K562 (cell line): ENCODE results near the gene PCBP2. TPM values are rescaled to one million over a fixed set of nuclear protein-coding genes. Genes with fewer than 3 reads are reported as not detected.
"Not testable (repeated sequence)": the region's sequence is repeated elsewhere in the genome, so short reads cannot be mapped to it uniquely, and the experiment has no call there.

Experiments used
- ATAC-seq: fragments of 200-7000 bp; cut with Tn5 transposase; 3 replicates; pipeline ENCODE4 v1.9.1; 2020; ENCODE audit warnings: moderate library complexity
- BruUV-seq: library from RNA; stranded (reverse); fragments of 400-500 nt; replicated peaks from 2 replicates; lab custom pipeline; 2021; lab: Mats Ljungman, UMichigan
- CTCF ChIA-PET: fragments of 300-600 bp; formaldehyde crosslinking; extraction: SDS; loops from one replicate; lab custom pipeline; 2021; ENCODE audit warnings: low intra/inter-chr PET ratio; lab: Yijun Ruan, JAX
- POLR2A ChIA-PET: fragments of 300-600, 350-650 bp; sonication (Branson Sonifier 250); formaldehyde crosslinking; extraction: SDS; loops from one replicate; lab custom pipeline; 2021; ENCODE audit warnings: antibody characterized with exemption, inconsistent platforms; lab: Yijun Ruan, JAX
- DNase-seq, 4 experiments: peaks; one replicate each; pipeline versions ENCODE4 v3.0.0 to v3.0.0-alpha.2; 2011 to 2018; ENCODE audit warnings: low spot score in 3 of 4, mixed read lengths in 3 of 4; ENCODE audit errors: extremely low read depth in 1 of 4
- FAIRE-seq: peaks from 2 replicates; lab custom pipeline; 2011; peaks lifted over from hg19 to GRCh38; lab: Jason Lieb, UNC
- H2AFZ ChIP-seq: 2 replicates; pipeline ENCODE4 v1.6.0; 2011; ENCODE audit warnings: low read depth, low read length, control low read depth, inconsistent platforms
- H3K27ac ChIP-seq: fragments of 200-600 bp; 3 replicates; pipeline ENCODE4 v1.8.0; 2011; ENCODE audit warnings: low read depth, mild to moderate bottlenecking, control low read depth, inconsistent platforms, low read length, moderate library complexity, mixed read lengths; ENCODE audit errors: extremely low read depth
- H3K27me3 ChIP-seq, 2 experiments: fragments of 300-600 bp in 1 of 2; 2 replicates in 1 of 2; 3 replicates in 1 of 2; pipeline versions ENCODE4 v1.6.0 to v1.8.0; 2011; ENCODE audit warnings: inconsistent platforms in 2 of 2, low read length in 2 of 2, mild to moderate bottlenecking in 1 of 2, mixed read lengths in 1 of 2, moderate library complexity in 1 of 2; ENCODE audit not compliant: control insufficient read depth in 2 of 2, insufficient read depth in 2 of 2
- H3K36me3 ChIP-seq: fragments of 300-600 bp; 3 replicates; pipeline ENCODE4 v1.8.0; 2011; ENCODE audit warnings: mild to moderate bottlenecking, low read length, inconsistent platforms; ENCODE audit not compliant: control insufficient read depth, insufficient read depth
- H3K4me1 ChIP-seq, 2 experiments: fragments of 200-600 bp in 1 of 2; replicated peaks in 1 of 2; 2 replicates in 1 of 2; 3 replicates in 1 of 2; pipeline versions ENCODE4 v1.5.1 to v1.8.0; 2011; ENCODE audit warnings: inconsistent platforms in 2 of 2, low read length in 2 of 2, mild to moderate bottlenecking in 1 of 2, mixed read lengths in 1 of 2, moderate library complexity in 1 of 2; ENCODE audit not compliant: control insufficient read depth in 2 of 2, insufficient read depth in 2 of 2
- H3K4me2 ChIP-seq: 2 replicates; pipeline ENCODE4 v1.6.1; 2011; ENCODE audit warnings: low read length, control low read depth, inconsistent platforms, mixed read lengths; ENCODE audit not compliant: insufficient read depth
- H3K4me3 ChIP-seq: fragments of 200-600 bp; sonication (generic), shearing (Covaris generic); 2 replicates; pipeline ENCODE4 v1.5.1; 2016; ENCODE audit warnings: control low read depth, inconsistent platforms
- H3K79me2 ChIP-seq: fragments of 200-600 bp; 3 replicates; pipeline ENCODE4 v1.8.0; 2011; ENCODE audit warnings: low read length, inconsistent platforms; ENCODE audit not compliant: control insufficient read depth, insufficient read depth
- H3K9ac ChIP-seq, 2 experiments: 2 replicates each; pipeline versions ENCODE4 v1.6.0 to v1.6.1; 2011; ENCODE audit warnings: low read depth in 2 of 2, low read length in 2 of 2, control low read depth in 1 of 2, inconsistent platforms in 1 of 2, mild to moderate bottlenecking in 1 of 2, mixed read lengths in 1 of 2; ENCODE audit not compliant: insufficient read depth in 1 of 2
- H3K9me1 ChIP-seq: one replicate; pipeline ENCODE4 v1.6.0; 2011; ENCODE audit warnings: inconsistent platforms, mild to moderate bottlenecking, low read length, moderate library complexity; ENCODE audit not compliant: control insufficient read depth, insufficient read depth
- H3K9me3 ChIP-seq: replicated peaks from 2 replicates; pipeline ENCODE4 v1.5.1; 2011; ENCODE audit warnings: low read depth, low read length, inconsistent platforms; ENCODE audit not compliant: control insufficient read depth, insufficient read depth
- H4K20me1 ChIP-seq: replicated peaks from 2 replicates; pipeline ENCODE4 v1.6.1; 2011; ENCODE audit warnings: low read length, inconsistent platforms, mixed read lengths; ENCODE audit not compliant: control insufficient read depth, insufficient read depth
- CLOCK ChIP-seq: fragments of 250-450 bp; sonication (Bioruptor Pico); IDR thresholded peaks from 2 replicates; pipeline ENCODE4 v1.4.0; 2020; ENCODE audit warnings: mild to moderate bottlenecking, moderate library complexity, borderline replicate concordance
- E2F1 ChIP-seq: sonication (generic); formaldehyde crosslinking; IDR thresholded peaks from 2 replicates; pipeline ENCODE4 v1.8.1; 2023; ENCODE audit warnings: mild to moderate bottlenecking, missing genetic modification reagents, moderate library complexity
- SUPT5H ChIP-seq: fragments of 450-650 bp; IDR thresholded peaks from 2 replicates; pipeline ENCODE4 v1.6.1; 2016
- ZNF174 ChIP-seq: fragments of 250-450 bp; sonication (Bioruptor Pico); IDR thresholded peaks from 2 replicates; pipeline ENCODE4 v1.4.0; 2020; ENCODE audit warnings: mild to moderate bottlenecking
- WGBS: fragments of 100-300 bp; shearing (Covaris generic); methylation state at CpG from one replicate; pipeline ENCODE4 v1.1.6; 2016; ENCODE audit warnings: low coverage, mixed read lengths; ENCODE audit not compliant: insufficient coverage; ENCODE audit errors: missing lambda C conversion rate; 5-methylcytosine and 5-hydroxymethylcytosine counted together
- in situ Hi-C: fragments of 300-500 bp; cut with MboI; formaldehyde crosslinking; loops from 4 replicates; pipeline ENCODE4 v1.15.0; 2018; ENCODE audit warnings: inconsistent platforms, mixed read lengths
- intact Hi-C: fragments of 100-400 bp; cut with micrococcal nuclease; formaldehyde crosslinking; loops from 2 replicates; pipeline ENCODE4 v1.14.2; 2022
- polyA plus RNA-seq, 8 experiments: library from polyadenylated mRNA; depleted of rRNA in 4 of 8; stranded (reverse) in 5 of 8; unstranded in 3 of 8; fragments of >200 nt; fragmentation: Nextera tagmentation in 2 of 8; fragmentation: Illumina TruSeq in 1 of 8; extraction: Ambion mirVana in 2 of 8; extraction: Trizol in 1 of 8; gene quantifications; 2 replicates each; pipeline versions ENCODE4 v1.2.1 to v1.2.3, GENCODE V29; 2011 to 2014; ENCODE audit warnings: inconsistent platforms in 1 of 8, missing spikeins in 1 of 8
- total RNA-seq, 7 experiments: library from RNA; depleted of rRNA in 6 of 7; stranded (reverse); fragments of >200 nt in 6 of 7; fragmentation: Illumina TruSeq in 2 of 7; extraction: Trizol in 2 of 7; gene quantifications; 2 replicates each; pipeline versions ENCODE4 v1.2.1 to v1.2.3, GENCODE V29; 2011 to 2021; ENCODE audit warnings: low replicate concordance in 1 of 7
- TF ChIP-seq, protein P1 (sequence below): fragments of 200-800 bp; sonication (Bioruptor generic); IDR thresholded peaks from 2 replicates; pipeline ENCODE4 v1.6.1; 2017; ENCODE audit warnings: missing genetic modification characterization, missing compliant biosample characterization

The PCBP2 gene
- total and polyA plus RNA-seq, 9 of the 15 experiments (the other 6 are each of a cell fraction or from before 2014, with no cell fraction given) = 137 to 831 (median 328) TPM

DNA sequence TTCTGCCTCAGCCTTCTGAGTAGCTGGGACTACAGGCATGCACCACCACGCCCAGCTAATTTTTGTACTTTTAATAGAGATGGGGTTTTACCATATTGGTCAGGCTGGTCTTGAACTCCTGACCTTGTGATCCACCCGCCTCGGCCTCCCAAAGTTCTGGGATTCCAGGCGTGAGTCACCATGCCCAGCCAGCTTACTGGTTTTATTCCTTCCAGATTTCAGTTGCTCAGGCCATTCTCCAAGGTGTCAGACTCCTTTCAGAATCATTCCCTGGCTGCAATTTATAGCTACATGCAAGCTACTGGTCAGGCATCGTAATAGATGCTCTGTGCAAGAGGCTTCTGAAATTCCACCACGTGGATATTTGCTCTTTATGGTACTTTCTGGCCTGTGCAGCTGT, 29.6 kb downstream of the PCBP2 start:
- POLR2A ChIA-PET = interaction anchor here (0.7 to 7.1 kb wide), 12 partner anchors 8 to 143 kb away, joined by 3 to 99 read pairs (median 8); partner anchors contain the start of genes SP1 and TARBP2

DNA sequence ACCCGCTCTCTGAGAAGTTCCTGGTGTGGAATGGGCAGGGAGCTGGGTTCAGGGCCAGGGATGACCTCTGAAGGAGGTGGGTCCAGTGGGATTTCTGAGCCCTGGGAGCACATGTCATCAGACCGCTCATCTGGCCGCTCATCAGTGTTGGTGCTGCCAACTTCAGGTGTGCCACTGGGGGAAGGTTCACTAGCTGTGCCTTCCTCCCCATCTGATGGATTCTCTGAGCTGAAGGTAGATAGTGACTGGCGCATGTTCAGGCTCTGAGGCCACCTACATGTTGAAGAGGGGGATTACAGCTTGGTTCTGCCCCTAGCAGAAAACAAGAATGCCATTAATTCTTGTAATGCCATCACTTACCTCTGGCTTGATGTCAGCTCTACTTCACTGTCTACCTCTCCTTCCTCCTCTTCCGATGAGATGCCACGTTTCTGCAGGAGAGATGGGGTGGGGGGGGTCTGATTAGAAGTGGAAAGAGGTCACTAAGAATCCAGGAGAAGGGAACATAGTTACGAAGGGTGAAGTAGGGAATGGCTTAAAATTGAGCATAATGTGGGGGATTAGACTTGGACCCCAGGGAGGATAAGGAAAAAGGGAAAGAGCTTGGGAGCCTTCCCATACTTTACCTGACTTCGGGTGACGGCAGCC, 30.2 kb downstream of the PCBP2 start:
- H3K4me3 ChIP-seq = no peak overlapping the region
- H3K36me3 ChIP-seq = peaks cover 93% of the 10 kb centered on the region
- no peak for TF ChIP-seq CLOCK (CRISPR knock-in tag)
- no peak for TF ChIP-seq E2F1
- TF ChIP-seq, protein P1, sequence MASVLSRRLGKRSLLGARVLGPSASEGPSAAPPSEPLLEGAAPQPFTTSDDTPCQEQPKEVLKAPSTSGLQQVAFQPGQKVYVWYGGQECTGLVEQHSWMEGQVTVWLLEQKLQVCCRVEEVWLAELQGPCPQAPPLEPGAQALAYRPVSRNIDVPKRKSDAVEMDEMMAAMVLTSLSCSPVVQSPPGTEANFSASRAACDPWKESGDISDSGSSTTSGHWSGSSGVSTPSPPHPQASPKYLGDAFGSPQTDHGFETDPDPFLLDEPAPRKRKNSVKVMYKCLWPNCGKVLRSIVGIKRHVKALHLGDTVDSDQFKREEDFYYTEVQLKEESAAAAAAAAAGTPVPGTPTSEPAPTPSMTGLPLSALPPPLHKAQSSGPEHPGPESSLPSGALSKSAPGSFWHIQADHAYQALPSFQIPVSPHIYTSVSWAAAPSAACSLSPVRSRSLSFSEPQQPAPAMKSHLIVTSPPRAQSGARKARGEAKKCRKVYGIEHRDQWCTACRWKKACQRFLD (CRISPR knock-in tag) = no peak
- no peak for TF ChIP-seq ZNF174

More for the DNA sequence above, 29.6 kb downstream of the PCBP2 start:
- not testable (repeated sequence) for H2AFZ ChIP-seq, H3K4me3 ChIP-seq, DNase-seq
- H4K20me1 ChIP-seq = peaks cover 19% of the 10 kb centered on the region
- TF ChIP-seq SUPT5H = peak; percentile 9; the same call in 1 of the 2 replicates
- TF ChIP-seq, all 486 proteins: peak for 1; not testable (repeated sequence) for 485
- H3K9ac ChIP-seq, H3K9me3 ChIP-seq, FAIRE-seq, intact Hi-C loops, H3K27ac ChIP-seq, ATAC-seq, H3K4me1 ChIP-seq, in situ Hi-C loops, H3K9me1 ChIP-seq, BruUV-seq, H3K27me3 ChIP-seq, H3K4me2 ChIP-seq: not testable (repeated sequence)
- peaks cover 16% of the 10 kb centered on the region for H3K79me2 ChIP-seq
- H3K36me3 ChIP-seq = peaks cover 93% of the 10 kb centered on the region
- CTCF ChIA-PET = interaction anchor here (0.9 to 1.2 kb wide), 2 partner anchors 27 to 129 kb away, joined by 3 read pairs; no protein-coding TSS in a partner anchor
- WGBS = 81% methylated on average over 6 of the region's 6 CpGs

More for the DNA sequence above, 30.2 kb downstream of the PCBP2 start:
- no peak overlapping the region for H2AFZ ChIP-seq
- ChIA-PET POLR2A (interaction anchor here (0.5 to 7.1 kb wide), 13 partner anchors 9 to 275 kb away, joined by 3 to 99 read pairs (median 7); partner anchors contain the start of genes MAP3K12, SP1 and TARBP2), CTCF (interaction anchor here (0.9 to 1.2 kb wide), 2 partner anchors 27 to 129 kb away, joined by 3 read pairs; no protein-coding TSS in a partner anchor)
- 84% methylated on average over 9 of the region's 9 CpGs for WGBS
- H3K4me2 ChIP-seq = no peak overlapping the region
- H3K4me1 ChIP-seq = peaks cover 0 to 12% of the 10 kb centered on the region in 2 experiments; a peak in 3 of 5 replicates
- peaks cover 10% of the 10 kb centered on the region for H3K79me2 ChIP-seq
- TSS peak; percentile 13 for BruUV-seq
- intact Hi-C loops = no loop called here
- peaks cover 17% of the 10 kb centered on the region for H4K20me1 ChIP-seq
- H3K9ac ChIP-seq = no peak overlapping the region
- no peak overlapping the region for H3K27ac ChIP-seq
- peak in 1 of 4 experiments; percentile 37 for DNase-seq
- FAIRE-seq = peak; percentile 84
- in situ Hi-C loops = no loop called here
- no peaks in the 10 kb centered on the region for H3K27me3 ChIP-seq
- peak; percentile 61 for ATAC-seq
- H3K9me3 ChIP-seq = no peaks in the 10 kb centered on the region
- H3K9me1 ChIP-seq = peaks cover 3% of the 10 kb centered on the region
